KOPT-K1 (cell line): ENCODE measurements around the gene ACTN1.

Source experiments
- H3K27ac ChIP-seq: fragments of 200-600 bp; sonication (generic); 2 replicates; pipeline ENCODE4 v1.5.1; 2016; ENCODE audit warnings: antibody characterized with exemption, mild to moderate bottlenecking, low read depth, low read length; ENCODE audit not compliant: poor library complexity, severe bottlenecking
- H3K36me3 ChIP-seq: fragments of 200-600 bp; sonication (generic); 2 replicates; pipeline ENCODE4 v1.5.1; 2017; ENCODE audit warnings: antibody characterized with exemption, mild to moderate bottlenecking, low read length, moderate library complexity; ENCODE audit not compliant: insufficient read depth
- H3K9me3 ChIP-seq: fragments of 200-600 bp; sonication (generic); 2 replicates; pipeline ENCODE4 v1.5.1; 2017; ENCODE audit warnings: antibody characterized with exemption, low read length, mild to moderate bottlenecking; ENCODE audit not compliant: insufficient read depth, poor library complexity, severe bottlenecking

Gene ACTN1

GRCh38 chr14:68929623-68930307, 49.3 kb downstream of the ACTN1 start:
- no peak overlapping the region for H3K27ac ChIP-seq
- no peaks in the 10 kb centered on the region for H3K36me3 ChIP-seq
- peaks cover 15% of the 10 kb centered on the region for H3K9me3 ChIP-seq

DNA sequence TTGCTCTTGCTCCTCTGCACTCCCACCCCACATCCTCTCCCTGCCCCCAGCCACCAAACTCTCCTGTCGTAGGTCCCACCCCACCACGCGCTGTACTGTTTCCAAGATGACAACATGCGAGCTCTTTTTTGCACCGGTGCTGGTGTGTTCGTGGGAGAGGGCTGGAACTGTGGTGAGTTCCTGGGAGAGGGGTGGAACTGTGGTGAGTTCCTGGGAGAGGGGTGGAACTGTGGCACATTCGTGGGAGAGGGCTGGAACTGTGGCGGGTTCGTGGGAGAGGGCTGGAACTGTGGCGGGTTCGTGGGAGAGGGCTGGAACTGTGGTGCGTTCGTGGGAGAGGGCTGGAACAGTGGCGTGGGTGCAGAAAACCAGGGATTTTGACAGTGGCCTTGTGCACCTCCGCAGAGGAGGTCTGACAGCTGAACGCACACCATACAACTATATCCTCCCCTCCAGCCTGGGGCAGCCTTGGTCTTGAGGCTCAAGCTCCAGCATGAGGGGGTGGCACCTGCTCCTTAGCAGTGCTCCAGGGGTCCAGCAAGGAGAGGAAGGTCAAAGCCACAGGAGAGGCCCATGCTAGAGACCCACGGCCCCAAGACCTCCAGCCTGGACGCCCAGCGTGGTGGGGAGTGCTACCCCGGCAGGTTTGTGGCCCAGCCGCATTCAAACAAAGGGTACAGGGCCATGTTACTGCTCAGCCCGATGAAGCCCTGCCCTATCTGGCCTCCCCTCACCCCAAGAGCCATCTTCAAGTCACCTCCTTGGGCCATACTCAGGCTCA, 50.1 kb downstream of the ACTN1 start:
- Histone ChIP-seq H3K36me3 (no peaks in the 10 kb centered on the region), H3K9me3 (peaks cover 15% of the 10 kb centered on the region), H3K27ac (no peak overlapping the region)

DNA sequence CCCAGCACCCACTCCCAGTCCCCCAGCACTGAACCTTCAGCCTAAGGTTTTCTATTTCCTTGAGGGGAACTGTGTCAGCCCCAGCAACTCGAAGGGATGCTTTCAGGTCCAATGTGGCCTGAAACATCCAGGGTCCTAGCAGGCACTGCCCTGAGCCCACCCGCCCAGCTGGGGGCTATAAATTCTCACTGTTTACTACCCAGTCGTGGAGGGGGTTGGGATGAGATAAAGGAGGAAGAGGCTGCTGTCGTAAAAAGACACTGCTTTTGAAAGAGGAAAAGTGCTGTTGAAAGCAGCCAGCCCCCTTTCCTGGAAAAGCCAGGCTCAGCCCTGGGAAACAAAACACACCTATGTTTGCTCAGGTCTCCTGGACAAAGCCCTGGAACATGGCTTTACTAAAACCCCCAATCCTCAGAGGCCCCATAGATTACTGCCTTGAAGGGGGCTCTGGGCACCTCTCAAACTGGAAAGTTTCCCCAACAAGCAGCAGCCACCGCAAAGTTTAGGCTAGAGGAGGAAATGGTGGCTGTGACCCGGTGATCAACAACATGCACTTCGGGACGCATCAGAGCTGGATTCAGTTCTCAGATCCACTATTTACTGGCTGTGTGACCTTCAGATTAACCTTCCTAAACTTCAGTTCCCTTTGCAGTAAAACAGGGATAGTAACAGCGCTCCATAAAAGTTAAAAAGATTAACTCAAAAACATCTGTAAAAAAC, 51.0 kb downstream of the ACTN1 start:
- no peaks in the 10 kb centered on the region for H3K36me3 ChIP-seq
- peaks cover 15% of the 10 kb centered on the region for H3K9me3 ChIP-seq
- H3K27ac ChIP-seq, result no peak overlapping the region

- Histone ChIP-seq H3K27ac (no peak overlapping the region), H3K36me3 (no peaks in the 10 kb centered on the region), H3K9me3 (peaks cover 15% of the 10 kb centered on the region)
These were observed 52.0 kb downstream of the ACTN1 start for GRCh38 chr14:68927089-68927488.

DNA sequence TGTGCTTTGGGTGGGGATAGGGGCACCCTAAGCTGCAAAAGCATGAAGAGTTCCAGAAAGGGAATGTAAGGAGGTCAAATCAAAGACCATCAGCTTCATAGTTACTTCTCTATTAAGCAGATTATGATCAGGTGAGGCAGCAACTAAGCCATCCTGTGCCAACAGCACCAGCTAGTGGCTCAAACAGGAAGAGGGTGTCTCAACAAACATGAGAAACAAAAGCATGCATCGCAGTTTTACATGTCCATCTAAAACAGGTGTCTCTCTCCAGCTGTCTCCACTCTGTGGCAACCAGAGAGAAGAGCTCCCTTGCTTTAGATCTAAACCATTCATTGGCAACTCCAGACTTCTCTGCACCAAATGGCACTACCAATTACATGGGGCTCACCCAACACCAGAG, 52.9 kb downstream of the ACTN1 start:
- peaks cover 15% of the 10 kb centered on the region for H3K9me3 ChIP-seq
- H3K36me3 ChIP-seq, result no peaks in the 10 kb centered on the region
- no peak overlapping the region for H3K27ac ChIP-seq

GRCh38 chr14:68925373-68925772, 53.7 kb downstream of the ACTN1 start:
- peaks cover 15% of the 10 kb centered on the region for H3K9me3 ChIP-seq
- no peaks in the 10 kb centered on the region for H3K36me3 ChIP-seq
- no peak overlapping the region for H3K27ac ChIP-seq

GRCh38 chr14:68924186-68925158, 54.6 kb downstream of the ACTN1 start:
- Histone ChIP-seq H3K9me3 (peaks cover 15% of the 10 kb centered on the region), H3K36me3 (no peaks in the 10 kb centered on the region), H3K27ac (no peak overlapping the region)

- no peak overlapping the region for H3K27ac ChIP-seq
- no peaks in the 10 kb centered on the region for H3K36me3 ChIP-seq
- H3K9me3 ChIP-seq, result peaks cover 15% of the 10 kb centered on the region
These were observed 56.2 kb downstream of the ACTN1 start for GRCh38 chr14:68922886-68923285.

DNA sequence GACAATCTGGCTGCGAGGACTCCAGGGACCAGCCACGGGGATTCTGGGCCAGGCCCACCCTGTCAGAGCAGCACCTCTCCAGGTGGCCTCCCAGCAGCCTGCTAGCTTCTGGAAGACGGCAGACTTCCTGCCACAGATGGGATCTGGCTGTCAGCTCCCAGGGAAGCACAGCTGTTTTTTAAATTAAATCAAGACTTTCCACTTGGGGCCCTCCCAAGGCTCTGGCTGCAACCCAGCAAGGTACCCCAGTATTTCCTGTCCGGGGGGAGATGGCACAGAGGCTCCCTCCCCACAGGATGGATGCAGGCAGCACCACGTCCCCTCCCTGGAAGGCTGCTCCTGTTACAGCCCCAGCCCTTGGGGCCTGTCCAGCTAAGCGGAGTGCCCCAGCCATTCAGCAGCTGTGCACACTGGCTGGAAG, 56.9 kb downstream of the ACTN1 start:
- Histone ChIP-seq H3K27ac (no peak overlapping the region), H3K9me3 (peaks cover 15% of the 10 kb centered on the region), H3K36me3 (no peaks in the 10 kb centered on the region)

DNA sequence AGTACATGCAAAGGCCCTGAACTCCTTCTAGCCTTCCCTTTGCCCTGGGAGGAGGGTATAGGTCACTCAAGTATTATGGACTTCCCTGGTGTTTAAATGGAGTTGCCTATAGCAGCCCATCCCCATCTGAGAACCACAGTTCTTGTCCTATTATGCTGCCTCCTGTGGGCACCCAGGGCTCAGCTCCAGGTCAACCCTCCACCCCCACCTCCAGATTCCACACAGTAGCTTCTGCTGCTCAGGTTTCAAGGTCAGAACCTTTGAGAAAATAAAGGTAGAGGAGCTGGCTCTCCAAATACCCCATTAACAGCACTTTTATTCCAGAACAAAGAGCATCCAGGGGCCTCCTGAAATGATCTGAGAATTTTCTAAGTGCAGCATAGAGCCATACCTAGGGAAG, 57.4 kb downstream of the ACTN1 start:
- H3K27ac ChIP-seq, result no peak overlapping the region
- H3K36me3 ChIP-seq, result no peaks in the 10 kb centered on the region
- peaks cover 14% of the 10 kb centered on the region for H3K9me3 ChIP-seq

- peaks cover 8% of the 10 kb centered on the region for H3K9me3 ChIP-seq
- no peak overlapping the region for H3K27ac ChIP-seq
- no peaks in the 10 kb centered on the region for H3K36me3 ChIP-seq
These were observed 58.1 kb downstream of the ACTN1 start for GRCh38 chr14:68921049-68921448.

- no peaks in the 10 kb centered on the region for H3K9me3 ChIP-seq
- no peaks in the 10 kb centered on the region for H3K36me3 ChIP-seq
- no peak overlapping the region for H3K27ac ChIP-seq
These were observed 59.8 kb downstream of the ACTN1 start for GRCh38 chr14:68919129-68919927.

DNA sequence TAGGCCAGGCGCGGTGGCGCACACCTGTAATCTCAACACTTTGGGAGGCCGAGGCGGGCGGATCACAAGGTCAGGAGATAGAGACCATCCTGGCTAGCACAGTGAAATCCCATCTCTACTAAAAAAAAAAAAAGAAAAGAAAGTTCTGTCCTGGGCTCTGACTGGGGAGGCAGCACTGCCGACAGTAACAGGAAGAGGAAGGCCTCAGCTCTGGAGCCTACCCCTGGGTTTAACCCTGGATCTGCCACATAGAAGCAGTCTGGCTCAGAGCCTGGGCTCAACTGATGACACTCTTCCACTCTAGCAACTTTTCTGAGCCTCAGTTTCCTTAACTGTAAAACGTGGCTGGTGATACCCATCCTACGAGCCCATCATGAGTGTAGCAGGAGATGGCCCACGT, 60.5 kb downstream of the ACTN1 start:
- H3K36me3 ChIP-seq, result no peaks in the 10 kb centered on the region
- no peak overlapping the region for H3K27ac ChIP-seq
- no peaks in the 10 kb centered on the region for H3K9me3 ChIP-seq
